Sigmoid colon (tissue), 7 donors: ENCODE data around the gene DNER. TPM values are rescaled to one million over a fixed set of nuclear protein-coding genes. Genes with fewer than 3 reads are reported as not detected.

Experiments used
- DNase-seq: peaks from one replicate; pipeline ENCODE4 v3.0.0-alpha.2; 2019
- H3K27ac ChIP-seq, 4 donors: fragments of 200-600 bp; sonication (generic); one replicate each; pipeline ENCODE4 v1.5.1; 2016 to 2019; ENCODE audit warnings: mild to moderate bottlenecking in 1 of 4
- H3K27me3 ChIP-seq, 3 donors: fragments of 200-600 bp; sonication (generic); one replicate each; pipeline ENCODE4 v1.5.1; 2019; ENCODE audit warnings: mild to moderate bottlenecking in 1 of 3
- H3K36me3 ChIP-seq, 4 donors: fragments of 200-600 bp; sonication (generic); one replicate each; pipeline ENCODE4 v1.5.1; 2016 to 2019
- H3K4me1 ChIP-seq, 4 donors: fragments of 200-600 bp; sonication (generic); one replicate each; pipeline ENCODE4 v1.5.1; 2017 to 2019
- H3K4me3 ChIP-seq, 4 donors: fragments of 200-600 bp; sonication (generic); one replicate each; pipeline ENCODE4 v1.5.1; 2017 to 2019; ENCODE audit warnings: mild to moderate bottlenecking in 2 of 4, moderate library complexity in 1 of 4
- H3K9me3 ChIP-seq, 4 donors: fragments of 200-600 bp in 3 of 4; sonication (generic) in 3 of 4; one replicate each; pipeline versions ENCODE4 v1.5.1 to v1.6.1; 2013 to 2019
- CTCF ChIP-seq, 4 experiments: fragments of 450-650 bp in 3 of 4; fragments of 200-600 bp in 1 of 4; IDR thresholded peaks; one replicate each; pipeline ENCODE4 v1.5.1; 2016 to 2019; ENCODE audit warnings: antibody characterized with exemption in 4 of 4, mild to moderate bottlenecking in 3 of 4, moderate library complexity in 2 of 4
- EP300 ChIP-seq, 4 donors: sonication (generic); formaldehyde crosslinking; IDR thresholded peaks; one replicate each; pipeline ENCODE4 v1.6.1; 2017; ENCODE audit warnings: antibody characterized with exemption in 4 of 4
- POLR2A ChIP-seq, 2 donors: fragments of 450-650 bp; IDR thresholded peaks; one replicate each; pipeline ENCODE4 v1.6.1; 2016; ENCODE audit warnings: antibody characterized with exemption in 2 of 2, mild to moderate bottlenecking in 2 of 2, moderate library complexity in 2 of 2
- POLR2AphosphoS5 ChIP-seq, 4 donors: sonication (generic); formaldehyde crosslinking; IDR thresholded peaks; one replicate each; pipeline ENCODE4 v1.6.1; 2017; ENCODE audit warnings: antibody characterized with exemption in 4 of 4
- WGBS, 2 donors: extraction: QIAGEN DNeasy Blood & Tissue Kit; methylation state at CpG; one replicate each; pipeline ENCODE4 v1.1.7; 2013; 5-methylcytosine and 5-hydroxymethylcytosine counted together
- intact Hi-C: fragments of 100-400 bp; cut with DNase I; formaldehyde crosslinking; loops from one replicate; pipeline ENCODE4 v1.15.1; 2023
- polyA plus RNA-seq, 3 donors: library from polyadenylated mRNA; stranded (reverse); fragments of 200-250 nt; gene quantifications; one replicate each; pipeline ENCODE4 v1.2.3, GENCODE V29; 2013
- total RNA-seq, 4 donors: library from RNA; depleted of rRNA; stranded (reverse); fragments of >200 nt; gene quantifications; one replicate each; pipeline ENCODE4 v1.1.0, GENCODE V29; 2016
- donor health status: healthy with polysubstance abuse.
- donor health status: Bipolar disorder and iron deficiency.
- donor health status: healthy.

DNER gene
- total and polyA plus RNA-seq, 7 donors = 2.7 to 17.7 (median 9.9) TPM; not detected in 1

- intact Hi-C loops = no loop called here
- DNase-seq = no peak
- 87 to 93% methylated on average over 4 of the region's 4 CpGs for WGBS, 2 donors
- Histone ChIP-seq H3K9me3 (peaks cover 0 to 5% (median 0%) of the 10 kb centered on the region in 4 donors), H3K27ac (no peak overlapping the region), H3K36me3 (no peaks in the 10 kb centered on the region), H3K27me3 (no peaks in the 10 kb centered on the region), H3K4me1 (no peaks in the 10 kb centered on the region), H3K4me3 (no peak overlapping the region)
- TF ChIP-seq EP300 (IDR thresholded peaks at IDR 0.05) = no peak
- no peak for TF ChIP-seq POLR2AphosphoS5 (IDR thresholded peaks at IDR 0.05)
These were observed 226.1 kb downstream of the DNER start for GRCh38 chr2:229488232-229488631.

GRCh38 chr2:229486673-229487072 is 227.7 kb downstream of the DNER start:
- no peak for TF ChIP-seq POLR2AphosphoS5 (IDR thresholded peaks at IDR 0.05)
- no peak for TF ChIP-seq EP300 (IDR thresholded peaks at IDR 0.05)
- TF ChIP-seq CTCF (IDR thresholded peaks at IDR 0.05) = no peak
- no peak for TF ChIP-seq POLR2A (IDR thresholded peaks at IDR 0.05)
- H3K36me3 ChIP-seq = no peaks in the 10 kb centered on the region
- no peak overlapping the region for H3K4me3 ChIP-seq
- WGBS, 2 donors = 75 to 78% methylated on average over 3 of the region's 3 CpGs
- no peak overlapping the region for H3K27ac ChIP-seq
- no peaks in the 10 kb centered on the region for H3K27me3 ChIP-seq
- H3K4me1 ChIP-seq = no peaks in the 10 kb centered on the region
- no peak for DNase-seq
- intact Hi-C loops = no loop called here
- H3K9me3 ChIP-seq = peaks cover 0 to 5% (median 0%) of the 10 kb centered on the region in 4 donors

DNA sequence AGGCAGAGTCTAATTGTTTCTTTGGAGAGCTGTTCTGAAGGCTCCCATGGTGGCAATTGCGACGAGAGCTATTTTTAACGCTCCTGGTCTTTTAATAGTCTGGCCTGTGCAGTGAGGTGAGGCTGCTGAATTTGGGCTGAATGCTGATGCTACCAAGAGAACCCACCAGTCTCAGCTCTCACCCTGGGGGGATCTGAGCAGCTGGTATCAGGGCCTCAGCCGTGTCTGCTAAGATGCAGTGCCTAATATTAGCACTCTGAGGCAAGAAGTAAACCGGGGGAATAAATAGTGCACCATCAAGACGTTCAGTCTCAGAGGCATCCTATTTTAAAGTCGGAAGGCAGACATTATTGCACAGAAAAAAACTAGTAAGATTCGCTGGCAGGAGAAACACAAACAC is 228.5 kb downstream of the DNER start:
- DNase-seq = no peak
- Histone ChIP-seq H3K4me1 (no peaks in the 10 kb centered on the region), H3K27me3 (no peaks in the 10 kb centered on the region), H3K27ac (no peak overlapping the region), H3K9me3 (peaks cover 0 to 5% (median 0%) of the 10 kb centered on the region in 4 donors), H3K4me3 (no peak overlapping the region), H3K36me3 (no peaks in the 10 kb centered on the region)
- intact Hi-C loops = no loop called here
- 48 to 53% methylated on average over 8 of the region's 8 CpGs for WGBS, 2 donors
- no peak for TF ChIP-seq POLR2A (IDR thresholded peaks at IDR 0.05)
- no peak for TF ChIP-seq CTCF (IDR thresholded peaks at IDR 0.05)
- TF ChIP-seq EP300 (IDR thresholded peaks at IDR 0.05) = no peak
- TF ChIP-seq POLR2AphosphoS5 (IDR thresholded peaks at IDR 0.05) = no peak

- 74% methylated on average over 4 of the region's 4 CpGs for WGBS, 2 donors
- Histone ChIP-seq H3K27ac (no peak overlapping the region), H3K4me1 (no peaks in the 10 kb centered on the region), H3K9me3 (peaks cover 0 to 3% (median 1%) of the 10 kb centered on the region in 4 donors), H3K4me3 (no peak overlapping the region), H3K36me3 (no peaks in the 10 kb centered on the region), H3K27me3 (no peaks in the 10 kb centered on the region)
- no peak for DNase-seq
- intact Hi-C loops = loop anchor here (2.0 kb wide), 1 partner anchor 13 kb away; no protein-coding TSS in a partner anchor
- no peak for TF ChIP-seq POLR2AphosphoS5 (IDR thresholded peaks at IDR 0.05)
- no peak for TF ChIP-seq EP300 (IDR thresholded peaks at IDR 0.05)
- TF ChIP-seq POLR2A (IDR thresholded peaks at IDR 0.05) = no peak
- TF ChIP-seq CTCF (IDR thresholded peaks at IDR 0.05) = no peak
These were observed 237.0 kb downstream of the DNER start for GRCh38 chr2:229477269-229477755.

- no peak for TF ChIP-seq POLR2AphosphoS5 (IDR thresholded peaks at IDR 0.05)
- TF ChIP-seq POLR2A (IDR thresholded peaks at IDR 0.05) = no peak
- TF ChIP-seq EP300 (IDR thresholded peaks at IDR 0.05) = no peak
- TF ChIP-seq CTCF (IDR thresholded peaks at IDR 0.05) = no peak
- no peaks in the 10 kb centered on the region for H3K27me3 ChIP-seq
- no peak for DNase-seq
- no peaks in the 10 kb centered on the region for H3K4me1 ChIP-seq
- no peak overlapping the region for H3K27ac ChIP-seq
- intact Hi-C loops = loop anchor here (2.0 kb wide), 1 partner anchor 15 kb away; no protein-coding TSS in a partner anchor
- WGBS, 2 donors = 26 to 55% methylated on average over 7 of the region's 7 CpGs
- H3K4me3 ChIP-seq = no peak overlapping the region
- H3K9me3 ChIP-seq = peaks cover 0 to 3% (median 1%) of the 10 kb centered on the region in 4 donors
- H3K36me3 ChIP-seq = no peaks in the 10 kb centered on the region
These were observed 238.6 kb downstream of the DNER start for GRCh38 chr2:229475778-229476177.
